Heart left ventricle (tissue), 13 donors: ENCODE data around the gene SMTNL2.

Experiments
- POLR2A ChIP-seq, 2 donors: fragments of 450-650 bp; IDR thresholded peaks; one replicate each; pipeline ENCODE4 v1.6.1; 2017; ENCODE audit warnings: antibody characterized with exemption in 2 of 2, mild to moderate bottlenecking in 2 of 2, moderate library complexity in 2 of 2
- TF ChIP-seq, protein P1 (sequence below), 12 donors: fragments of 200-600 bp; sonication (generic) in 4 of 12; IDR thresholded peaks; one replicate each; pipeline versions ENCODE4 v1.5.0 to v1.8.0; 2018 to 2022; ENCODE audit warnings: antibody characterized with exemption in 12 of 12, mild to moderate bottlenecking in 5 of 12
- donor health status: ischemic (EF 13 %, LVEDD 7.1; RV severe dilation, severe dysfunction).
- donor health status: DM: no; HTN: yes; CAD: no.
- donor health status: DM: no; HTN: no; CAD: no.
- donor health status: ischemic (EF 25% LVEDD 6.9; RV normal size, moderate dysfunction).
- donor health status: ischemic (EF 25% LVEDD 5.7; RV mildly dilated, moderate dysfunction).
- donor health status: ischemic (EF 35%, LVEDD 5.7; RV mildly dilated, moderate dysfunction).
- donor health status: nonischemic (EF 11% LVEDD 7.7; RV severe dilation, severe dysfunction).
- donor health status: DM: yes; HTN: yes; CAD: no.
- donor health status: PGD.
- donor health status: ischemic (EF 29% LVEDD 5.4; RV normal size, mild dysfunction).
- donor health status: nonischemic (EF 23%, LVEDD 6.1; RV moderate dilation, normal function).

DNA sequence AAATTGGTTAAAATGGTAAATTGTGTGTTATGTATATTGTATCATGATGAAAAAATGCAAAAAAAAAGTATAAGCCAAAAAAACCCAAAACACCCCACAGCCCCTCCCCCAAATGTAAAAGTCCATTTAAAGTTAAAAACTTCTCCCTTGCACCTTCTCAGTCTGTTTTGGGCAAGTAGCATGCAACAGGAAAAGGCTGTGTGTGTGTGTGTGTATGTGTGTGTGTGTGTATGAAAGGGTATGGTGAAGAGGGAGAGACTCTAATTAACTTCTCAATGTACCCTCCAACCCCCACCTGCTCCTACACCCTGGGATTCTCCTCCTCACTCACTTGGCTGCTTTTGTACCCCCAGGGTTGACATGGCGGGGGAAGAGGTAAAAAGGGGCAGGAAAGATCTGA is 14.7 kb upstream of the SMTNL2 start:
- TF ChIP-seq POLR2A (IDR thresholded peaks at IDR 0.05), result no peak
- TF ChIP-seq, protein P1, sequence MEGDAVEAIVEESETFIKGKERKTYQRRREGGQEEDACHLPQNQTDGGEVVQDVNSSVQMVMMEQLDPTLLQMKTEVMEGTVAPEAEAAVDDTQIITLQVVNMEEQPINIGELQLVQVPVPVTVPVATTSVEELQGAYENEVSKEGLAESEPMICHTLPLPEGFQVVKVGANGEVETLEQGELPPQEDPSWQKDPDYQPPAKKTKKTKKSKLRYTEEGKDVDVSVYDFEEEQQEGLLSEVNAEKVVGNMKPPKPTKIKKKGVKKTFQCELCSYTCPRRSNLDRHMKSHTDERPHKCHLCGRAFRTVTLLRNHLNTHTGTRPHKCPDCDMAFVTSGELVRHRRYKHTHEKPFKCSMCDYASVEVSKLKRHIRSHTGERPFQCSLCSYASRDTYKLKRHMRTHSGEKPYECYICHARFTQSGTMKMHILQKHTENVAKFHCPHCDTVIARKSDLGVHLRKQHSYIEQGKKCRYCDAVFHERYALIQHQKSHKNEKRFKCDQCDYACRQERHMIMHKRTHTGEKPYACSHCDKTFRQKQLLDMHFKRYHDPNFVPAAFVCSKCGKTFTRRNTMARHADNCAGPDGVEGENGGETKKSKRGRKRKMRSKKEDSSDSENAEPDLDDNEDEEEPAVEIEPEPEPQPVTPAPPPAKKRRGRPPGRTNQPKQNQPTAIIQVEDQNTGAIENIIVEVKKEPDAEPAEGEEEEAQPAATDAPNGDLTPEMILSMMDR (IDR thresholded peaks at IDR 0.05), result no peak
